Peyer's patch (tissue), 4 donors: ENCODE data around the gene OSBPL3.

Source experiments
- CTCF ChIP-seq, 6 experiments: fragments of 450-650 bp in 4 of 6; fragments of 200-600 bp in 2 of 6; sonication (generic) in 1 of 6; IDR thresholded peaks; one replicate each; pipeline ENCODE4 v1.5.1; 2017 to 2019; ENCODE audit warnings: antibody characterized with exemption in 6 of 6, mild to moderate bottlenecking in 3 of 6, moderate library complexity in 1 of 6
- POLR2A ChIP-seq, 2 donors: fragments of 450-650 bp; IDR thresholded peaks; one replicate each; pipeline ENCODE4 v1.5.1; 2017; ENCODE audit warnings: antibody characterized with exemption in 2 of 2, mild to moderate bottlenecking in 2 of 2, moderate library complexity in 2 of 2

GRCh38 chr7:24931844-24932243, 48.1 kb downstream of the OSBPL3 start:
- TF ChIP-seq CTCF (IDR thresholded peaks at IDR 0.05): no peak
- no peak for TF ChIP-seq POLR2A (IDR thresholded peaks at IDR 0.05)
